SIG-M5 (cell line): ENCODE data around the gene TSHZ1.

Experiments used
- DNase-seq: peaks from one replicate; lab custom pipeline; 2025; lab: John Stamatoyannopoulos, UW

The TSHZ1 gene

DNA sequence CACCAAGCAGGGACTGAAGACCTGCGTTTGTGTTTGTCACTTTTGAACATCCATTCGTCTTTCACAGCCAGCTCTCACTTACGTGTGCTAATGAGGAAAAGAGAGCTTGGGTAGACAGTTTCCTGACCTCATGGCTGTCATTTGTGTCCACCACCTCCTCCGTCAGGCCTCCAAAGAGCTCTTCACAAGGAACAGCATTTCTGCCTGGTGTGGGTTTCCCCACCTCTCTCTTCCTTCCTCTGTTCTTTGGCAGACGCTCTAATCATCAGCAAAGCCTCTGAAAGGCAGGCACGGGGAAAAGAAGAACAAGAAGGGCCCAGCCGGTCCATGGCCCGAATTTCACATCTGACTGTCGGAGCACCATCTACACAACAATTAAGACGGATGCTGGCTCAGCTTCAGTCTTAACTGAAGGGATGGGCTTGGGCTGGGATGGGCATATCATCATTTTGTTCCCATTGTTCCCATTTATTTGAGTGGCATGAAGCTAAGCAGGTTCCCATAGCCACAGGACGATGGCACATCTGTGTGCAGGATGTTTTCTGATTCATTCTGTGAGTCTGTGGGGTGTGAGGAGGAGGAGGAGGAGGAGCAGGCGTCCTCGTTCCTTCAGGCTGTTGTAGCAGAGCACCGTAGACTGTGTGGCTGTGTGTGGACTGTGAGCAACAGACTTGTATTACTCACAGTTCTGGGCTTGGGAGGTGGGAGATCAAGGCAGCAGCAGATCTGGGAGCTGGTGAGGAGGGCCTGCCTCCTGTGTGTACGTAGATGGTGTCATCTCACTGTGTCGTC, 66.4 kb downstream of the TSHZ1 start:
- no peak for DNase-seq

DNA sequence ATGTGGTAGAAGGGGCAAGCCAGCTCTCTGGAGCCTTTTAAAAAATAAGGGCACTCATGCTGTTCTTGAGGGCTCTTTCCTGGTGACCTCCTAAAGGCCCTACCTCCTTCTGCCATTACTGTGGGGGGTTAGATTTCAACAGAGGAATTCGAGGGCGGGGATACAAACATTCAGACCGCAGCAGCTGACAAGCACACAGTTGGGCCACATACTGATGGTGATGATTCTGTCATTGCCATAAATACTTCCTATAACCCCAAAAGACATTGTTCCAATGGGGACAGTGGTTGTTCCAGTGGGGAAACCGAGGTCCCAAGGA, 67.0 kb downstream of the TSHZ1 start:
- DNase-seq = no peak

DNA sequence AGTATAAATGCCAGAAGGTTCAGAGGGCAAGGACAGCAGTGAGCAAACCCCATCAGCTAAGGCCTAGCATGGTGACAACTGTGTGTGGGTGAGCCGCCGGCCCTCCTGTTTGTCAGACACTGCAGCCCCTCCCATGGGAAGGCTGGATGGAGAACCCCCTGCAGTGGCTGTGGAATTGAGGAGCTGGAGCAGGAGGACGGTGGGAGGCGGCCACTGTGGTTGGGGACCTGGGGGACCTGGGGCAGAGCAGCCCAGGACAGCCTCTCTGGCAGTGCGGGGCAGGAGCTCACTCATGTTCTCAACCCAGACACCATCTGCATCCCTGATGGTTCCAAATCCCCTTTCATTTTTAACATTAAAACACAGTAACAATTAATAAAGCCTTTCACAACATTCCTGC, 68.8 kb downstream of the TSHZ1 start:
- no peak for DNase-seq

DNA sequence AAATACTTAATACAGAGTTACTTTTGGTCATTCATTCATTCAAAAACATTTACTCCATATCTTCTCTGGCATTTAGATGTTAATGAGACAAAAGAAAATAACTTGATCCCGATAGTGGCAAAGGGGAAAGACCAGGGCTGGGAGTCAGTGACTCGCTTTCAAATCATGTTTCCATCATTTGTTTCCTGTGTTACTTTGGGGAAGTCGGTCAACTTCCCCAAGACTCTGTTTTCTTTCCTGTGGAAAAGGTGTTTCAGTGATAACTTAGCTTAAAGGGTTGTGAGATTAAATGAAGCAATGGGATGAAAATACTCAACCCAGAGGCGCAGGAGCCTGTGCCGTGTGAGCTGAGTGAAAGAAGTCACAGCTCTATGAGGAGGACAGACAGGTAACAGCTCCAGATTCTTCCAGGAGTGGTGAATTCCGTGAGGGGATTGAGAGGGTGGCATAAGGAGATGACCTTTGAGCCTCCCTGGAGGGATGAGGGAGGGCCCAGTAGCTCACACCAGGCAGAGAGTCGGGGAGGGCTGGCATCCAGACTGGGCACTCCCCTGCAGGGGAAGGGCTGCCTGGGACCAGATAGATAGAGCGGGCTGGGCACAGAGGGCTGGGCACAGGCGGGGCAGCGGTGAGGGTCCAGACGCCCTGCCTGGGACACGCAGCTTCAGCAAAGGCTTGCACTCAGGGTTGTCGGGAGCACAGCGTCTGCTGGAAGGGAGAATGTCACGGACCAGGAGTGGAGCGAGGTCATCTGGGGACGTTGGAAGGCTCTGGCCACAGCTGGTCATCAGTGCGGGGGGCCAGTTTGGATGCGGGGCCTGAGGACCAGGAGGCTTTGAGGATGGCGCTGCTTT, 70.1 kb downstream of the TSHZ1 start:
- DNase-seq = no peak

DNA sequence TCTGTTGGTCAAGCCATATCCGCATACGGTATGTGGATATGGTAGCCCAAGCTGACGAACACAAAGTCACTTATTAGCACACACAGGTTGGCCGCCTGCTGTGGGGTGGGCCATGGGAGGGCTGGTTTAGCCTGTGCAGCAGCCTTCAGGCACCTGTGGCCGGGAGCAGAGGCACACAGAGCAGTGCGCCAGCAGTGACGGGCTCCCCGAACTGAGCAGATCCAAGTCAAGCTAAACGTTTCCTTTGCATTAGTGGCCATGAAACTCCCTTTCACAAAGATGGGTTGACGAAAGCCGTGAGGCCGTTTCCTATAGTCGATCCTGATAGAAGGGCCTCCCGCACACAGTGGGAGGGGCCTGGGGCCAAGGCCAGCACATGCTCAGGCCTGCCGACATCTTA, 72.1 kb downstream of the TSHZ1 start:
- no peak for DNase-seq

DNA sequence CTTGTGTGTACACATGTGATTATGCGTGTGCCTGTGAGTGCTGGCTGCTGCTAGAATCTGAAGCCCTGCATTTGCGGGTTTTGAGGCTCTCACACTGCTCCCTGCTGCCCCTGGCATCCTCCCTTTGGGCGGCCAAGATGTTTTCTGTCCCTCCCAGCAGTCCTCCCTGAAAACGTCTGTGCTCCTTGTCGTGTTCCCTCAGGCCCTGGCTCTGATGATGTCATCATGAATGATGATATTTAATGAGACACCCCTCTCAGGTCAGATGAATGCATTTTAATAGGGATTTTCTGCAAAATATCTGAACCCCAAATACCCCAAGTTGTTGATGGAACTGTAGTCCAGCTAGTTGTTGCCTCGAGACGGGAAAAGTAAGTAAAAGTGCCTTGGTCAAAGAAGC, 73.1 kb downstream of the TSHZ1 start:
- DNase-seq = no peak

DNA sequence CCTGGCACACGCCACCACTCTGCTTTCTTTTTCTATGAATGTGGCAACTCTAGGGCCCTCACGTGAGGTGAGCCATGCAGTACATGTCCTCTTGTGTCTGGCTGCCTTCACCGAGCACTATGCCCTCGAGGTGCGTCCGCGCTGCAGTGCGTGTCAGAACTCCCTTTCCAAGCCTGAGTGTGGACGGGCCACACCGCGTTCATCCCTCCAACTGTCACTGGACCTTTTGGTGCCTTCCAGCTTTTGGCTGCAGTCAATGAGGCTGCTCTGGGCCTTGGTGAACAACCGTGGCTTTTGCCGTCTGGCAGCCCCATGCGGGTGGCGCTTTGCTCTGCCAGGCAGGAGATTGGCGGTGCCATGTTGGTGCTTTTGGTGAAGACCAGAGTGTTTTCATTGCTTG, 74.0 kb downstream of the TSHZ1 start:
- DNase-seq = no peak

DNA sequence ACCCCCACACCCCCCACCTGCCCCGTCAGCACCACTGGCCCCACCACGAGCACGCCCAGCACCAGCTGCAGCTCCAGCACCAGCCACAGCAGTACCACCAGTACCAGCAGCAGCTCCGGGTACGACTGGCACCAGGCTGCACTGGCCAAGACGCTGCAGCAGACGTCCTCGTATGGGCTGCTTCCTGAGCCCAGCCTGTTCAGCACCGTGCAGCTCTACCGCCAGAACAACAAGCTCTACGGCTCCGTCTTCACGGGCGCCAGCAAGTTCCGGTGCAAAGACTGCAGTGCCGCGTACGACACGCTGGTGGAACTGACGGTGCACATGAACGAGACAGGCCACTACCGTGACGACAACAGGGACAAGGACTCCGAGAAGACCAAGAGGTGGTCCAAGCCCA, 75.3 kb downstream of the TSHZ1 start:
- no peak for DNase-seq

DNA sequence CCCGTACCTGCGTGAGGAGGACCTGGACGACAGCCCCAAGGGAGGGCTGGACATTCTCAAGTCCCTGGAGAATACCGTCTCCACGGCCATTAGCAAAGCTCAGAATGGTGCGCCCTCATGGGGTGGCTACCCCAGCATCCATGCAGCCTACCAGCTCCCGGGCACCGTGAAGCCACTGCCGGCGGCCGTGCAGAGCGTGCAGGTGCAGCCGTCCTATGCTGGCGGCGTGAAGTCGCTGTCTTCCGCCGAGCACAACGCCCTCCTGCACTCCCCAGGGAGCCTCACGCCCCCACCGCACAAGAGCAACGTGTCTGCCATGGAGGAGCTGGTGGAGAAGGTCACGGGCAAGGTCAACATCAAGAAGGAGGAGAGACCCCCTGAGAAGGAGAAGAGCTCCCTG, 76.4 kb downstream of the TSHZ1 start:
- DNase-seq = no peak

DNA sequence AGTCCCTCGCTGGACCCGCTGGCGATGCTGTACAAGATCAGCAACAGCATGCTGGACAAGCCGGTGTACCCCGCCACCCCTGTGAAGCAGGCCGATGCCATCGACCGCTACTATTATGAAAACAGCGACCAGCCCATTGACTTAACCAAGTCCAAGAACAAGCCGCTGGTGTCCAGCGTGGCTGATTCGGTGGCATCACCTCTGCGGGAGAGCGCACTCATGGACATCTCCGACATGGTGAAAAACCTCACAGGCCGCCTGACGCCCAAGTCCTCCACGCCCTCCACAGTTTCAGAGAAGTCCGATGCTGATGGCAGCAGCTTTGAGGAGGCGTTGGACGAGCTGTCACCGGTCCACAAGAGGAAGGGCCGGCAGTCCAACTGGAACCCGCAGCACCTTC, 77.1 kb downstream of the TSHZ1 start:
- DNase-seq = no peak

DNA sequence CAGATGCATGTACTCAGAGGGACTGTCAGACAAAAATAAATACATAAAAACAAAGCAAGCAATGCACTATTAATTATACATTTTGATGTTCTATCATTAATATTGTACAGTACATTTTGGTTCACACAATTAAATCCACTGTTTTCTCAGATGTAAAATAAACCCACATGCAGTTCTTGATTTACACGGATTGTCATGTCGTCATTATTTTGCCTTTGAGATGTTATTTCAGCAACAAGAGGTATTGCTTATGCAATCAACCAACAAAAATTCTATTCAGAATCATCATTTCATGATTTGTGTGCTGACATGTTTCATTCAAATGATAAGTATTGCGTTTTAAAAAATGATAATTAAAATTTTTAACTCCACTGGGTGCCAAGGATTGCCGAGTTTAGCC, 79.2 kb downstream of the TSHZ1 start:
- DNase-seq = no peak

DNA sequence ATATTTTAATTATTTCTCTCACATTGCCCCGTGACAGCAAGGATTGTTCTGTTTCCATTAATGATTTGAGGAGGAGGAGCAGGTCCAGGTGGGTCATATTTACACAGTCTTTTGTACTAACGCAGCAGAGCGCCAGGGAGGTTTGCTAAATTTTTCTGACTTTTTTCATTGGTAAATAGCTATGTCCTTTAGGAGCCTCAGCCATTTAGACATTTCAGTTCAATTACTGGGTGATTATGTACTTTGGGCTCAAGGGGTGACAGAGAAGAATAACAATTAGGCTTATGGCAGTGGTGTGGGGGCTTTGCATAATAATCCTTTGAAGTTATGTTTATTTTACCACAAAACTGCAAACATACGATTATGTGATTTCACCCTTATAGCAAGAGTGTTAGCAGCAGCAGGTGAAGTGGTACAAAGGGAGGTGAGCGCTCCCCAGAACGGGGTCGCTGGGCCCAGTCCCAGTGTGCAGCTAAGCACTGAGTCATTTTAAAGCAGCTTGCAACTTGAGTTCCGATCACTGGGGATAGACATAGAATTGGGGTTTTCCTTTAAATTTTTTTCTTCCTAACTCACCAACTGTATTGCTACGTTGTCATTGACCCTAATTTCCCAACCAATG, 80.3 kb downstream of the TSHZ1 start:
- DNase-seq = no peak

DNA sequence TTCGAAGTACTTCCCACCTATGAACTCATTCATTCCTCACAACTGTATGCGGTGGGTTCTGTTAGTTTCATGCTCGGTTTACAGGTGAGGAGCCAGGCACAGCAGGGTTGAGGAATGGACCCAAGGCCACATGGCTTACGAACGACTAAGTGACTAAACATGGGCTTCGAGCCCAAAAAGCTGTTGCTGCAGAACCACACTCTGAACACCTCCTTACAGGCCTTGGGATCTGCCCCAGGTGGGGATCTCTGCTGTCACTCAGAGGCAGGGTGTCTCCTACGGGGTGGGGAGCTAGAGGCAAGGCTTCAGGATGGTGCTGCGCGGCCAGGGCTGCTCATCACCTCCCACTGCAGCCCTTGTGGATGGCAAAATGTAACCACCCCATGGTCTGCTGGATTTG, 80.9 kb downstream of the TSHZ1 start:
- no peak for DNase-seq

DNA sequence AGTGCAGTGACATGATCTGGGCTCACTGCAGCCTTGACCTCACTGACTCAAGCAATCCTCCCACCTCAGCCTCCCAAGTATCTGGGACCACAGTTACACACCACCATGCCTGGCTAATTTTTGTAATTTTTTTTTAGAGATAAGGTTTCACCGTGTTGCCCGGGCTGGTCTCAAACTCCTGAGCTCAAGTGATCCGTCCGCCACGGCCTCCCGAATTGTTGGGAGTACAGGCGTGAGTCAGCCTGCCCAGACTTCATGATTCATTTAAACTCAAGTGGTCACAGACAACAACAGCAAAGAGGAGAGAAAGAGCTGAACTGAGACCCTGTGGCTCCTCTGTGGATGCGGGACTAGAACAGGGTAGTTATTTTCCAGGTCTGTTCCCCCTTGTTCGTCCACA, 83.0 kb downstream of the TSHZ1 start:
- DNase-seq = no peak

DNA sequence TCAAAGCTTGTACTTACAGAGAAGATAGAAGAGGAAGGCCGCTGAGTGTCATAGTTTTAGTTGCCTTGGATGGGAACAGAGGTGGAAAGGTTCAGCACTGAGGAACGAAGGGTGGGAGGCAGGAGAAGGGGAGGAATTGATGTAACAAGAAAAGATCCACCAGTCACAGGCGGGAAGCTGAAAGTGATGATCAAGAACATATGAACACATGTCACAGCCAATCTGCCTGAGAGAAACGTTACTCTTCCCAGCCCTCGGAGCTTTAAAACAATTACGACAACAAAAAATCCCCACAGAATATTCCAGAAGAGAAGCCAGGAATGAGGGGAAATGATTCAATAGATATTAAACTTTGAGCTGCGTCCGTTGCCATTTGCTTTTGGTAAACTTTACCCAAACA, 87.1 kb downstream of the TSHZ1 start:
- no peak for DNase-seq

DNA sequence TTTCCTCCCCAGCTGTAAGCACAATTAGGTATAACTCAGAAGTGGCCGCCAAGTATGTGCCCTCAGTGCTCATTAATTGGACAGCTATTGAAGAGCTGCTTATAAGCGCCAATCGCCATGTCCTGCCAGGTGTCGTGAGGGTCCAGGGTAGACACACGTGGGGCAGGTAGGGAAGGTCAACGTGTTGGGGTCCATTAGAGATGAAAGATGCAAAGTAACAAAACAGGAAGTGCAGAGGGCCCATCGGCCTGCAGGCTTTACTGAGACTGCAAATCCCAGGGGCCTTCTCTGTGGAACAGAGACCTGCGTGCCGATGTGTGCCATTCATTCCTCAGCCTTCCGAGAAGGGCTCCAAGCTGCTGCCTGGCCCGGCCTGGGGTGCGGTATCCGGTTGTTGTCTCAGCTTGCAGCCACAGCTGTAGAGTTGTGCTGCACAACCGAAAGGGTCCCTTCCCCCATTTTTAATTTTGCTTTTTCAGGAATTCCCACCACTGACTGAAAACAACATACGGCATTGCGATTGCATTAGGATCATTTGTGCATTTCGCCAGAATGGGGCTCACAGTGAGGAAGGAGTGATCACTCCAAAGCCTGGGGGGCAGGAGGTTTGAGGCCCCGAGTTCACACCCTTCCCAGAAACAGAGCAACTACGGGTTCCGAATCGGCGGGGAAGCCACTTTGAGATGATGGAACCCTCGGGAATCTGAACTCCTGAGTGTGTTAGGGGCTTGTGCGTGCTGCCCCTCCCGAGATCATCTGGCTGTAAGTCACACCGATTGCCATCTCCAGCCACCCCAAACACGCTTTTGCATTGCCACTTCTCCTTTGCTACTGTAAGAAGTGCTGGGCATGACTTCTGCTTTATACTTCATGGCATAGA, 94.3 kb downstream of the TSHZ1 start:
- DNase-seq = no peak

DNA sequence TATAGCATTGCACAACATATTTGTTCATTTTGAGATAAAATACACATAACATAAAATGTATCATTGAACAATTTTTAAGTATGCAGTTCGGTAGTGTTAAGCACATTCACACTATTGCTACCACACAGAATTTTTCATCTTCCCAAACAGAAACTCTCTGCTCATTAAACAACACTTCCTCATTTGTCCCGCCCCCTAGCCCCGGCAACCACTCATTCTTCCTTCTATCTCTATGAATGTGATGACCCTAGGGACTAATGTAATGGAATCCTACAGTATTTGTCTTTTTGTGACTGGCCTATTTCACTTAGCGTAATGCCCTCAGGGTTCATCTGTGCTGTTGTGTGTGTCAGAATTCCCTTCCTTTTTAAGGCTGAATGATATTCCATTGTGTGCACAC, 95.4 kb downstream of the TSHZ1 start:
- DNase-seq = no peak

DNA sequence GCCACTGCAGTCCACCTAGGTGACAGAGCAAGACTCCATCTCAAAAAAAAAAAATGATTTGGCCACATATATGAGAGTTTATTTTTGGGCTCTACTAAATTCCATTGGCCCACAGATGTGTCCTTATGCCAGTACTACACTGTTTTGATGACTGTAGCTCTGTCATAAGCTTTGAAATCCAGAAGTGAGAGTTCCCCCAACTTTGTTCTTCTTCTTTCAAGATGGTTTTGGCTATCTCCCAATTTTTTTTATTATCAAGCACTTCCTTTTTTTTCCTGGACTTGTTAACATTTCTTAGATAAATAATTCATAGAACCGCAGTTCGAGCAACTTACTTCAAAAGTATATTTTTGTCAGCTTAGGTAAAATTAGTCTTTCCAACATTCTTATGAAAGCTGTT, 96.9 kb downstream of the TSHZ1 start:
- DNase-seq = no peak

DNA sequence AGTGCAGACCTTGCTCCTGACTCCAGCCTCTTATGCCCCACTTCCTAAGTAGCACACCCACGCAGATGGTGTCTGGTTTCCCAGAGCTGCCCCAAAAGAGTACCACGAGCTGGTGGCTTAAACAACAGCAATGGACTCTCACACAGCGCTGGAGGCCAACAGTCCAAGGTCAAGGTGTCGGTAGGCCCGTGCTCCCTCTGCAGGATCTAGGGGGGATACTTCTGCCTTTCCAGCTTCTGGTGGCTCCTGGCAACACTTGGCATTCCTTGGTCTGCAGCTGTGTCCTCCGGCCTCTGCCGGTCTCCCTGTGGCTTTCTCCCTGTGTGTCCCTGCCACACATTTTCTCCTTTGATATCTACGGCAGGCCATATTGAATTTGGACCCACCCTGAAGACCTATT, 99.0 kb downstream of the TSHZ1 start:
- no peak for DNase-seq

DNA sequence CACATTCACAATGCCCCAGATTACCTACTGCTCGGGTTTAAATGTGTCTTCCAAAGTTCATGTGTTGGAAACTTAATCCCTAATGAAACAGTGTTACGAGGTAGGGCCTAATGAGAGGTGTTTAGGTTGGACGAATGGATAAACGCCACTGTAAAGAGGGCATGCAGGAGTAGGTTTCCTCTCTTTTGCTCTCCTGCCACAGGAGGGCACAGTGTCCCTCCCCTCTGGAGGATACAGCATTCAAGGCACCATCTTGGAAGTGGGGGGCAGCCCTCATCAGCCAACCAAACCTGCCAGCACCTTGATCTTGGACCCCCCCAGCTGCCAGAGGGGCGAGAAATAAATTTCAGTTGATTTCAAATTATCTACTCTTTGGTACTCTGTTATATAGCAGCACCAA, 103.5 kb downstream of the TSHZ1 start:
- DNase-seq = no peak

DNA sequence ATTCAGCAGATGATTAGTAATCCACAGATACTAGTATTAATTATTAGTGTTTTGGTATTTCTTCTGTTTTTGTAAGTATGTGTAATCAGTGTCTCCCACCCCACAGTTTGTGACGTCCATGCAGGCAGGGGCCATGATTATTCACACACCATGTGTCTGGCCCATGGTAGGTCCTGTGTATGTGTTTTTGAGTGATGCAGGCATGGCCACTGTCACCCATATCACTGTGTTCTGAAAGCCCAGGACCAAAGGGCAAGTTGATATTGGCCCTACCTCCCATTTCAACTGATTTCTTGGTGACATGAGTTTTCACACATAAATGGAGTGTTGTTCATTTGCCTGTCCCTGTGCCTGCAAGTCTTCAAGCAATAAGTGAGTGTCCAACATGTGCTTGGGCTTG, 104.0 kb downstream of the TSHZ1 start:
- DNase-seq = no peak

DNA sequence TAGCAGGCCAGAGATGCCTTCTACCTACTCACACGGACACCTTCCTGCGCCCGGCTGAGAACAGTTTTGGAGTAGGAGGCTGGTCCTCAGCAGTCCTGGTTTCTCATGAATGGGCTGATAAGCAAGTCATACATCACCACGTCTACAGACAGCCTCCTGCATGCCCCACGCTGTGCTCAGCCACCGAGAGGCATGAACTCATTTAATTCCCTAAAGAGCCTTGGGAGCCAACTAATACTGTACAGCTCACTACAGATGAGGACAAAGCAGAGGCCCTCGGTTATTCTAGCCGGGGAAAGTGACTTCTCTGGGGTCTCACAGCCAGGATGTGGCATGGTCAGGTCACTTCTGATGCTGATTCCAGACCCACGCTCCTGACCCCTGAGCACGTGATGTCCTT, 105.6 kb downstream of the TSHZ1 start:
- no peak for DNase-seq
